ENCODE results near the gene TAOK2.

GRCh38 chr16:29995911-29996765, 22.5 kb downstream of the TAOK2 start, which contains the start of gene INO80E:
- TF ChIP-seq CTCF (IDR thresholded peaks at IDR 0.05) (no peak), SIN3A (IDR thresholded peaks at IDR 0.05; ENCODE audit: borderline replicate concordance, insufficient read depth, low read depth, low read length) (no peak)

Measured in Panc1 (cell line).